ENCODE results near the gene PDZD4. TPM values are rescaled to one million over a fixed set of nuclear protein-coding genes. Genes with fewer than 3 reads are reported as not detected.
A peak's percentile ranks its signal among the peaks of the same experiment; 100 is the strongest.

PDZD4 gene
- total RNA-seq, 1 donor from 2014 or later: 0.07 TPM

- peak; percentile 6 for ATAC-seq (ENCODE audit: low read depth)
- DNase-seq: no peak
- TF ChIP-seq CTCF (IDR thresholded peaks at IDR 0.05): no peak
- ChIA-PET POLR2A (interaction anchor here (0.7 to 2.3 kb wide), 14 partner anchors 15 to 751 kb away, joined by 3 to 52 read pairs (median 4); partner anchors contain the start of genes ARHGAP4, G6PD, HCFC1 and MECP2), CTCF (interaction anchor here (0.9 kb wide), 1 partner anchor 152 kb away, joined by 3 read pairs; no protein-coding TSS in a partner anchor)
- Mint-ChIP-seq H3K4me3 (peak overlapping the region; percentile 94), H3K27me3 (no peaks in the 10 kb centered on the region), H3K9me3 (no peaks in the 10 kb centered on the region), H3K36me3 (ENCODE audit: low read depth) (peaks cover 33% of the 10 kb centered on the region), H3K4me1 (peaks cover 19% of the 10 kb centered on the region), H3K27ac (peak overlapping the region; percentile 92)
- intact Hi-C loops (cut with micrococcal nuclease): loop anchor here (1.0 kb wide), 5 partner anchors 71 to 325 kb away; partner anchors contain the start of genes ABCD1, BCAP31, HAUS7 and TMEM187
These were observed 35.2 kb downstream of the PDZD4 start for GRCh38 chrX:153794897-153795816.

GRCh38 chrX:153794018-153794896 is 36.1 kb downstream of the PDZD4 start, which contains the start of the genes IDH3G and SSR4:
Gene IDH3G, minus strand, starts transcription at chrX:153794375. Its CDS starts 49 bp downstream, at chrX:153794326.
Gene SSR4, plus strand, starts transcription at chrX:153794668. Its CDS starts 20 bp downstream, at chrX:153794688.
- POLR2A ChIA-PET: interaction anchor here (0.7 to 2.3 kb wide), 16 partner anchors 14 to 752 kb away, joined by 3 to 52 read pairs (median 3); partner anchors contain the start of genes ARHGAP4, G6PD, HCFC1 and MECP2
- no peaks in the 10 kb centered on the region for H3K9me3 Mint-ChIP-seq
- CTCF ChIA-PET: interaction anchor here (0.9 kb wide), 1 partner anchor 153 kb away, joined by 3 read pairs; no protein-coding TSS in a partner anchor
- peak; percentile 84 for DNase-seq
- H3K36me3 Mint-ChIP-seq (ENCODE audit: low read depth): peaks cover 40% of the 10 kb centered on the region
- intact Hi-C loops (cut with micrococcal nuclease): loop anchor here (1.0 kb wide), 5 partner anchors 70 to 324 kb away; partner anchors contain the start of genes ABCD1, BCAP31, HAUS7 and TMEM187
- ATAC-seq (ENCODE audit: low read depth): peak; percentile 91
- TF ChIP-seq CTCF (IDR thresholded peaks at IDR 0.05): no peak
- peaks cover 19% of the 10 kb centered on the region for H3K4me1 Mint-ChIP-seq
- H3K4me3 Mint-ChIP-seq: peak within 1 kb of the TSS; percentile 94
- no peaks in the 10 kb centered on the region for H3K27me3 Mint-ChIP-seq
- peak within 1 kb of the TSS; percentile 92 for H3K27ac Mint-ChIP-seq

- no peak for TF ChIP-seq CTCF (IDR thresholded peaks at IDR 0.05)
- ATAC-seq (ENCODE audit: low read depth) (no peak), DNase-seq (no peak)
- Mint-ChIP-seq H3K27ac (peak overlapping the region; percentile 56), H3K4me1 (peaks cover 19% of the 10 kb centered on the region), H3K27me3 (no peaks in the 10 kb centered on the region), H3K36me3 (ENCODE audit: low read depth) (peaks cover 36% of the 10 kb centered on the region), H3K4me3 (peak overlapping the region; percentile 94), H3K9me3 (no peaks in the 10 kb centered on the region)
- intact Hi-C loops (cut with micrococcal nuclease): no loop called here
- POLR2A ChIA-PET: interaction anchor here (0.6 to 2.3 kb wide), 2 partner anchors 133 to 151 kb away, joined by 3 to 52 read pairs; partner anchors contain the start of genes ARHGAP4 and RENBP
- CTCF ChIA-PET: no interaction called here
These were observed 37.1 kb downstream of the PDZD4 start for GRCh38 chrX:153793291-153793690.

- Mint-ChIP-seq H3K27me3 (no peaks in the 10 kb centered on the region), H3K4me1 (peaks cover 19% of the 10 kb centered on the region), H3K4me3 (no peak overlapping the region), H3K36me3 (ENCODE audit: low read depth) (peaks cover 37% of the 10 kb centered on the region), H3K27ac (no peak overlapping the region), H3K9me3 (no peaks in the 10 kb centered on the region)
- ATAC-seq (ENCODE audit: low read depth) (no peak), DNase-seq (no peak)
- ChIA-PET POLR2A (interaction anchor here (0.5 to 0.6 kb wide), 2 partner anchors 34 to 308 kb away, joined by 3 to 9 read pairs; no protein-coding TSS in a partner anchor), CTCF (no interaction called here)
- TF ChIP-seq CTCF (IDR thresholded peaks at IDR 0.05): no peak
- intact Hi-C loops (cut with micrococcal nuclease): no loop called here
These were observed 38.0 kb downstream of the PDZD4 start for GRCh38 chrX:153792368-153792767.
